ENCODE measurements around the gene CAPNS2. TPM values are rescaled to one million over a fixed set of nuclear protein-coding genes. Genes with fewer than 3 reads are reported as not detected.

CAPNS2 gene
- total RNA-seq = under 1 TPM; 0.40 to 0.70 TPM
- long read RNA-seq = 0 reads

DNA sequence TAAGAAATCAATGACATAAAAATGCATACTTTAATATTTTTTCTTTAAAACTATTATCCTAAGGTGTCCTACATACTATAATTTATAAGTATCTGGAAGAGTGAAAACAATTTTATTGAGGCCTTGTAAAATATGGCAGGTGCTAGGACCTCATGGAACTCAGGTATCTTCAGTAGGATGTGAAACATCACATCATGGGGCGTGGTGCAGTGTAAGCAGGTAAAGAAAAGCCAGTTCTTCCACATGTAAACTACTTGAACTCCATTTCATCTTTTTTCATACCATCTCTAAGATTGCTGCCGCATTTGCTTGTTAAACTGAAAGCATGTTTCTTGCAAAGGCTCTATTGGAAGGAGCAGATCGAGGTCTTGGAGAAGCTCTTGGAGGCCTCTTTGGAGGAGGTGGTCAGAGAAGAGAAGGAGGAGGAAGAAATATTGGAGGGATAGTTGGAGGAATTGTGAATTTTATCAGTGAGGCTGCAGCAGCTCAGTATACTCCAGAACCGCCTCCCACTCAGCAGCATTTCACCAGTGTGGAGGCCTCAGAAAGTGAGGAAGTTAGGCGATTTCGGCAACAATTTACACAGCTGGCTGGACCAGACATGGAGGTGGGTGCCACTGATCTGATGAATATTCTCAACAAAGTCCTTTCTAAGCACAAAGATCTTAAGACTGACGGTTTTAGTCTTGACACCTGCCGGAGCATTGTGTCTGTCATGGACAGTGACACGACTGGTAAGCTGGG lies at the start of gene CAPNS2:
CAPNS2 (plus strand) TSS at position 253 of the 744 bp plus-strand sequence; CDS start at position 326, 73 bp downstream.
- DNase-seq = no peak
- ATAC-seq = no peak
- intact Hi-C loops (cut with DNase I, micrococcal nuclease) = no loop called here

DNA sequence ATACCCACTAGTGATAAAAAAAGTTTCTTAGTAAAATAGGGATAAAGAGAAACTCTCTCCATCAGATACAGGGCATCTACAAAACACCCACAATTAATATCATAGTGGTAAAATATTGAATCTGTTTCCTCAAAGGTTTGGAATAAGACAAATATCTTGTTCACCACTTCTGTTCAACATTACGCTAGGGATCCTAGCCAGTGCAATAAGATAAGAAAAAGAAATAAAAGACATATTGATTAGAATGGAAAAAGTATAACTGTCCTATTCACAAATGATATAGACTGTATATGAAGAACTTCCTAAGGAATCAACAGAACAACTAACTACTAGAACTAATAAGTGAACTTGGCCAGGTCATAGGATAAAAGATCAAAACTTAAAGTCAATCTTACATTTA lies 44.7 kb upstream of the CAPNS2 start:
- intact Hi-C loops (cut with DNase I, micrococcal nuclease) = no loop called here
- ATAC-seq (no peak), DNase-seq (no peak)

DNA sequence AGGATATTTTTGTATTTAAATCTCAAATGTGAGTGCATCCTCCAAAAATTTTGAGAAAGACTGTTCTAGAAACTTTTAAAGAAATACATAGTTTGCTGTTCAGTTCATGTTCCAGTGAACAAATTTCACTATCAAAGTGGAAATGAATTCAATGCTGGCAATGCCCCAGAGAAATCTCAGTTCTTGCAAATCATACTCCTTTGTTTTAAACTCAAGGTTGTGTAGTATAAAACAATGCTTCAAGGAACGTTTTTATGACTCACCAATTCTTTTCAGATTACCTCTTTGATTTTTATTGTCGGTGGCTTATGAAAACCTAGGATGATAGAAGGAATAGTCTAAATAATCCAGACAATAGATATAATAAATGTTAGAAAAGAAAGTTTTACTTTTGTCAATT lies 40.0 kb upstream of the CAPNS2 start:
- ATAC-seq (peak; percentile 27), DNase-seq (no peak)
- intact Hi-C loops (cut with DNase I, micrococcal nuclease) = no loop called here

DNA sequence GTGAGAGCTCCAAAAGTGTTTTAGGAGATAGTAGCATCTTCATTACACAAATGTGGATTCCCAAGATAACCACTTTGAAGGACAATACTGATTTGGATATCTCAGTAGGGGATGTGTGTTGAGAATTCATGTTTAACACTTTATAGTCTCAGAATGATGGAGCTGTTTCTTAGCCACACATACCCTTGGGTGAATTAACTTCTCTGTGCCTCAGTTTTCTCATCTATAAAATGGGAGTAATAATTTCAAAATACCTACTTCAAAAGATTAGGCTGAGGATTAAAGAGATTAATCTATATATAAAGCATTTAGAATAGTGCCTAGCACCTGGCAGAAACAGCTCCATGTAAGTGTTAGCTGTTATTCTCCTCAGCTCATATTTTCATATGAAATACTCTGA lies 38.6 kb upstream of the CAPNS2 start:
- ATAC-seq = no peak
- no peak for DNase-seq
- intact Hi-C loops (cut with DNase I, micrococcal nuclease) = no loop called here

DNA sequence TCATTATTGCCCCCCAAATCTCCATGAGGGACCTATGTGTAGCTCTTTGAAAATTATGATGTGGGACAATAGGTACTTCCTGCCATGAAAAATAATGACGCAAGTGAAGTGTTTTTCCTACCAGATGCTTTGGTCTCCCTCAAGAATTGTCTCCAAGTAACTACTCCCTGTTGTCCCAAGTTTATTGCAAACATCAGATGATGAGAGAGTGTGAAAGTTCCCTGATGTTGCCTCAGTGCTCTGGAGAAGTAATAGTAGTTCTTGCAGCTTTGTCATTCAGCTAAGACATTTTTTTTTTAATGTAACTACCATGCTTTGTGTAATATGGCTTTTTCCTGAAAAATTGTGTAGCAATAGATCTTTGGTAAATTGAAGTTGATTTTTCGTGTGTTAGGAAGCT lies 37.5 kb upstream of the CAPNS2 start:
- DNase-seq (no peak), ATAC-seq (peak; percentile 13)
- intact Hi-C loops (cut with DNase I, micrococcal nuclease) = no loop called here

DNA sequence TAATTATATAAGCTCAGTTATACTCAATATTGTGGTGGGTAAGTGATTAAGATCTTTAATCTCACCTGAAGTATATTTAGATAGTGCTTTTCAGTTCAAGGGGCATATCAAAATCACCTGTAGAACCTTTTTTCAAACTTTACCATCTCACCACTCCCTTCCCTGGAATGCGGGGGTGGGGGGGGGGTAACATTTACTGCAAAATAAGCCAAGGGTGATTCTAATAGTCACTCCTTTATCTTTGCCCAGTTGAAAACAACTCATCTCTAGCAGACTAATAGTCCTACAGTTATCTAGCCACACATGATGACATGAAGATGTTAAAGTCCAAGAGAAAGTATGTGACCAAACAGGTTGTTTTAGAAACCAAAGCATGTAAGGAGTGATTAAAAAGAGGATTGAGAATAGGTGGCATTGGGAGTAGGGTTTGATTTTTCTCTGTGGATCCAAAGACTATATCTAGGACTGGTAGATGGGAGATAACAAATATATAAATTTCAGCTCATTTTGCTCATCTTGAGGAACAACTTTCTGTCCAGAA lies 36.1 kb upstream of the CAPNS2 start:
- ATAC-seq (peak; percentile 34), DNase-seq (no peak)
- intact Hi-C loops (cut with DNase I, micrococcal nuclease) = no loop called here

DNA sequence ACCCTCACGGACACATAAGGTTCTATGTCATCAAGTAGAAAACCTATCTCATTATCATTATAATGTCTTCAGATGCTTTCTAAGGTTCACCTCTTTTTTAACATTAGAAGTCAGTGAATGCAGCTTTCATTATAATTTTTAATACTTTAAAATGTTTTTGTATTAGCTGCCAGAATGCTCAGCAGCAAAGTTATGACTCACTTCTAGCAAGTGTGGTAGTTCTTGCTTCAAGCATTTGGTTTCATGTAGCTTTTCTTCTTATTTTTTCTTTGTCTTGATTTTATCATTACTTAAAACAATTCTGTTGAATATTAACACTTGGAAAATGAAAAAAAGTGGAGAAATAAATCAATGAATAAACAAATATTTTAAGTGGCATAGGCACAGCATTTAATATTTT lies 34.3 kb upstream of the CAPNS2 start:
- intact Hi-C loops (cut with DNase I, micrococcal nuclease) = no loop called here
- DNase-seq (no peak), ATAC-seq (no peak)

DNA sequence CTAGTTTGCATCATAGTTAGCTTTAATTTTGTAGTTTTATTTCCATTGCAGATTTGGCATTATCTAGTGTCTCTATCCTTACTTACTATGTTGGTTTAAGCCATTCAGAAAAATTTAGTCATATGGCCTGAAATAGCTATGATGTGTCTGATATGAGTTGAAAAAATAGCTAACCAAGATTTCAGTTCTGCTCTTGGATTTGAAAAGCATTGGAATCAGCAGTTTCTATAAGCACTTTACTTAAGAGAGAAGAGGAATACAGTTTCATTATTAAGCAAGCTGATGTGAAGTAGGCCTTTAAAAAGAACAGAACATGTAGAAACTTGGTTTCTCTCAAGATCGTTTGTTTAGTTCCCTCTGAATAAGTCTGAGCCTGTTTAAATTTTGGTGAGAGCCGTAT lies 31.7 kb upstream of the CAPNS2 start:
- intact Hi-C loops (cut with DNase I, micrococcal nuclease) = no loop called here
- DNase-seq = no peak
- ATAC-seq = no peak

DNA sequence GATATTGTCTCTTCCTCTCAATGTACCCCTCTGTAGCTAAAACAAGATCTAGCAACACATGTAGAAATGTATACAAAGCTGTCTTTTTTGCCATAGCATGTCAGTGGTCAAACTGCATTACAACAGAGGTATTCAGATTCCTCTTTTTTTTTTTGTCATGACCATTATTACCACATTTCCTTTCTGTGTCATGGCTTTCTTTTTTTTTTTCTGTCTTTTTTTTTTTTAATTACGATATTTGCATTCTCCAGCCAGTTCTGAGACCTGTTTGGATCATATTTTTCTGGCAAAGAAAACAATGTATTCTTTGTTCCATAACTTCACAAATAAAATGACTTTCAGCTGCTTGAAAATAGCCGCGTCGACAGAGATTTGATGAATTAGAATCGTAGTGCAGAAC lies 27.4 kb upstream of the CAPNS2 start:
- no peak for DNase-seq
- intact Hi-C loops (cut with DNase I, micrococcal nuclease) = no loop called here
- ATAC-seq = no peak

DNA sequence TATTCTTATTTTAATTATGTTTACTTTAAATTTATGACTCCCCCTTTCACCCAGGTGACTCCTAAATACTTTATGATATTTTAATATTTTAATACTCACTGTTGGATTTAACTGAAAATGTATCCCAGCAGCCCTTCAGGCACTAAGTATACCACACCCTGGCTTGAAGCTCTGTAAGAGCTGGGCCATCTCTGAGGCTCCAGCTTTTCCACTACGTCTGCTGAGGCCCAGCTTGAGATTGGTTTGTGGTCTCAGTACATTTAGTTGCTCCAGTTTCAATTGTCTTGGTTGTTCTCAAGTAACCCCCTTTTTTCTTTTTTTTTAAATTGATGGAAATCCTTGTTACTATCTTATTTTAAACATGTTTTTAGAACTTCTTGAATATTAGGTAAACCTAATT lies 27.0 kb upstream of the CAPNS2 start:
- intact Hi-C loops (cut with DNase I, micrococcal nuclease) = no loop called here
- ATAC-seq (no peak), DNase-seq (no peak)

DNA sequence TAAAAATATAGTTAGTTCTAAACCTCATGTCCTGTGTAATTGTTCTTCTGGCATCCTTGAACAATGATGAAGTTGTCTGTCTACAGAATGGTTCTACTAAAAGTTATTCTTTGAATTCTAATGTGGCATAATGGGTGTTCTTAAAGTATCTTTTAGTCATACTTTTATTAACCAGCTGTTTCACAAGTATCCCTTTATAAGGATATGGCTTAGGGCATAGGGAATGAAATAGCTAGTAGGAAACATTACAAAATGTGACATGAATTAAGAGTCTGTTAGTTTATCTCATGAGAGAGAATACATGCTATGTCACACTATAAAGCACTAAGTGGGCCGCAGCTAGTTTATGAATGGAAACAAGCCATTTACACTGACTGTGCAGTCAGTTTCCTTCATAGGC lies 26.3 kb upstream of the CAPNS2 start:
- intact Hi-C loops (cut with DNase I, micrococcal nuclease) = loop anchor here in 1 of 2 donors (5.0 kb wide), 2 partner anchors 43 to 73 kb away; no protein-coding TSS in a partner anchor
- no peak for ATAC-seq

DNA sequence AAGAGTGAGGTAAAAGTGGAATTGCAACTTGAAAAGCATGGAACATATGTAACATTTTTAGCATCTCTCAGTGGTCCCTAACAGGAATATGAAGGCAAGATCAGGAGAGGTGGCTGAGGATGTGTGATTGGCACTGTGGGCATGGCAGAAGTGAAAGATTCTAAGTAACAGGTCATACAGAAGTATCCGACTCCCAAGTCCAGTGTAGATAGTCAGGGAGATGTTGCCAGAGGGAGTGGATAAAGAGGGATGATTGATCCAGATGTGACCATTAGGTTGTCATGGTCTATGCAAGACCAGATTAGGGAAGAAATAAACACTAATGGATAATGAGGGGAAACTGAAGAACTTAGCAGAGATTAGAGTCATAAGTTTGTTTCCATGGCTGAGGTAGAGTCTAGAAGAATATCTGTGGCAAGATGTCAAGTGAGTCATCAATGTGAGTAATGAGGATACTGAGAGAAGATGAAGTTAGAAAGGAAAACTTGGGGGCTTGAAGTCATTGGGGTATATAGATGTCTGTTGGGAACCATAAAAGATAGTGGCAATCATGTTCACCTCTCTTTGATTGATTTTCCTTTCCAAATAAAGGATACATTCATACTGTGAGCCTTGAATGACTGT lies 23.9 kb upstream of the CAPNS2 start:
- DNase-seq (no peak), ATAC-seq (no peak)
- intact Hi-C loops (cut with DNase I, micrococcal nuclease) = loop anchor here in 1 of 2 donors (5.0 kb wide), 2 partner anchors 45 to 75 kb away; no protein-coding TSS in a partner anchor

More for the DNA sequence above, 26.3 kb upstream of the CAPNS2 start:
- no peak for DNase-seq

DNA sequence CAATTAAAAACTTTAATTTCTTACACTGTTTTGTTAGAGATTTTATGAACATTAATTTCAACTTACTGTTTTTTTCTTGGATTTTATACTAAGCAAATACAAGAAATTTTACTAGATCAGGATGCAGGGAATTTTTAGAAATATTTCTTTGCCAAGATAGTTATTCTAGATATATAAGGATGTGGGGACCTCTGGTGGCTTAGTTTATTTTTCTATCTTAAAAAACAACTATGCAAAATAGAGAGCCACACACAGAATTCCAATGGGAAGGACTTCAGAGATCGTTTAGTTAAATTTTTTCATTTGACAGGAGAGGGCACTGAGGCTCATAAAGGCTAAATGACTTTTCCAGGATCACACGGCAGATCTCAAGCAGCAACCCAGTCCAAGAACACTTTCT lies 23.0 kb upstream of the CAPNS2 start:
- intact Hi-C loops (cut with DNase I, micrococcal nuclease) = loop anchor here in 1 of 2 donors (5.0 kb wide), 2 partner anchors 46 to 76 kb away; no protein-coding TSS in a partner anchor
- no peak for DNase-seq
- ATAC-seq = peak; percentile 38

DNA sequence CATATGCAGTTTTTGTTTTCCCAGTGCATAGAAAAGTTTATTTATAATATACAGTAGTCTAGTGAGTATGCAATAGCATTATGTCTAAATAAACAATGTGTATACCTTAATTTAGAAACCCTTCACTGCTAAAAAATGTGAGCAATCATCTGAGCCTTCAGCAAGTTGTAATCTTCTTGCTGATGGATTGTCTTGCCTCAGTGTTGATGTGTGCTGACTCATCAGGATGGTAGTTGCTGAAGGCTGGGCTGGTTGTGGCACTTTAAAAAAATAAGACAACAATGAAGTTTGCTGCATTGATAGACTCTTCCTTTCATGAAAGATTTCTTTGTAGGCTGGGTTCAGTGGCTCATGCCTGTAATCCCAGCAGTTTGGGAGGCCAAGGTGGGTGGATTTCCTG lies 13.9 kb upstream of the CAPNS2 start:
- intact Hi-C loops (cut with DNase I, micrococcal nuclease) = no loop called here
- no peak for DNase-seq
- ATAC-seq = no peak

DNA sequence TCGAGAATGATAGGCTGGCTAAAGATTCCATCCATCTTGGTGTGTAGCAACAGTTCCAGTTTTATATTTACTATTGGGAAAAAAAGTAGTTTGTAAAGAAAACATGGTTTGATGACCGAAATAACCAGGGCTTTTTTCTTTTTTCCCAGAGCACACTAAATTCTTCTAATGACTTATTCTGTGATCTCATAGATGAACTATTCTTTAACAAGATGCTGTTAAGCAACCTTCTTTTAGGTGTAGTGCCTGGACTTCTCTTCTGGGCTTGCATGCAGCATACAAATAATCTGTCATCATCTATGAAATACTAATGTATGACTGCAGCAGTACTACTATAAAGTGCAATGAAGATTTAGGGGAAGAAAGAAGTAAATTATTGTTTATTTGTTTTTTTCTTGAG lies 11.0 kb upstream of the CAPNS2 start:
- intact Hi-C loops (cut with DNase I, micrococcal nuclease) = no loop called here
- DNase-seq (no peak), ATAC-seq (no peak)

DNA sequence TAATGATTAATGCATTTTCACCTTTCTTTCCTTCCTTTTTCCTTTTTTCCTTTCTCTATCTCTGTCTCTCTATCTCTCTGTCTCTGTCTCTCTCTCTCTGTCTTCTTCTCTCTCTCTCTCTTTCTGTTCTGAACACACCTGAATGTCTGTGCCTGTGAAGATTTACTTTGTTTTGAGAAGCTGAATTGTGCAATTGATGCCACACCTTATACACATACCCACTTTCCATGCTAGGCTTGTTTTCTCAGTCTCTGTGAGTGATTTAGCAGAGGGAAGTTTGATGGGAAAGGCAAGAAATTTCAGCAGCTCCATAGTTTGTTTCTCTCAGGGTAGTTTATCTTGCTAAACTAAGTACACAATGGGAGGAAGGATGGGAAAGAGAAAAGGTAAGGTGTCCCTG lies 9.3 kb upstream of the CAPNS2 start:
- peak; percentile 69 for ATAC-seq
- intact Hi-C loops (cut with DNase I, micrococcal nuclease) = no loop called here
- no peak for DNase-seq

DNA sequence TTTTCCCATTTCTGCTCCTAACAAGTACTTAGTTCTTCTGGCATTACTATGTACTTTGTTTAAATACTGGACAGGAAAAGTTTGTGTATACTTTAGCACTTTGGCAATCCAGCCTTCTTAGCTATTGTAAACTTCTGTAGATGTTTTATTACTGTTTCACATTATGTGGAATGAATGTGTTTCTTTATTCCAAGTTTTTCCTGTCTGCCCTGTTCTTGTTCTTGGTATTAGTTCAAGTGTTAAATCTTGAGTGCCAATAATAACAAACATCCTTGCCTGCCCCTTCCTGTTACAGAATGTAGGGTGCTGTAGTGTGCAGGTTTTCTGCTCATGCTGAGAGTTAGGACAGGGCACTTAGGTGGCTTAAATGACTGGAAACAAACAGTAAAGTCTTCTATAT lies 7.3 kb upstream of the CAPNS2 start:
- ATAC-seq (peak; percentile 81), DNase-seq (no peak)
- intact Hi-C loops (cut with DNase I, micrococcal nuclease) = no loop called here

DNA sequence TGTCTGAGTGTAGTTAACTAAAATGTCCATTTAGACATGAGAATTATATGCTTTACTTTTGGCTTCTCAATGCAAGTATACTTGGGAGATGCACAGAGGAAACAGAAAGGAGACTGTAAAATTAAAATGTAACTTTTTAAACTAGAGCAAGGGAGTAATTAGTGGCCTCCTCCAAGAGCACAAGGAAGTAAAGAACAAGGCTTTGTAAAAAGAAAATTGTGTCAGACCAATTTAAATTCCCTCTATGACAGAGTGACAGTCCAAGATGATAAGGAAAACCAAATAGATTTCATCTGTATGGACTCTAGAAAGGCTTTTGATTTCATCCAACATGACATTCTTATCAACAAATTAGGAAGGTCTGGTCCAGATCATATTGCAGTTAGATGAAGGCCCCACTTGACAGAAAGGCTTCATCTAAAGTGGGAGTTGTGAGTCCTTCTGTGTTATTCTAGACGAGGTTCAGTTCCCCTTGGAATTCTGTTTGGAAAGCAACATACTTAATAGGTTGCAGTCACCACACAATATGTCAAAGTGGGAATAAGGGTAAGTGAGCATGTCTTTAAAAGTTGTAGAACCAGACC lies 6.5 kb upstream of the CAPNS2 start:
- DNase-seq (no peak), ATAC-seq (peak; percentile 62)
- intact Hi-C loops (cut with DNase I, micrococcal nuclease) = no loop called here

DNA sequence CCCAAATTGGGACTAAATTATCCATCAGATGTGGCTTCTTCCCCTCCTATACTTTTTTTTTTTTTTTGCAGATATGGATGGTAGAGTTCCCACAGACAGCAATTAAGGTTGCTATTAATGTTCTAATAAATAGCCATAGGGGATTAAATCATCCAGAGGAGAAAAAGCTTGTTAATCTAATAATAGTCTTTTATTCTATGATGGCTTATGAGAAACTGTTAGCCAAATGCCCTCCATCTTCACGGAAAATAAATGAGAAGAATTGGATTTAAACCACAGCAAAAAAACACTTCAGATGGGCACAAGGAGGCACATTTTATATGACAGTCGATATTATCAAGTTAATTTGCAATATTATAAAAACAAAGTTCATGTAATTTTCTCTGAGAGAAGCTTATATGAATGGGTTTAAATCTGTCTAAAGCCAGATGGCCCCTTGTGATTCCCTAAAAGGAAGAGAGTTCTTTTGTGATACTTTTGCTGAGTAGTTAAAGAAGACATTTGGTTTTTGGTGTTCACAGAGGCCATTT lies 5.1 kb upstream of the CAPNS2 start:
- DNase-seq = no peak
- no peak for ATAC-seq
- intact Hi-C loops (cut with DNase I, micrococcal nuclease) = no loop called here

DNA sequence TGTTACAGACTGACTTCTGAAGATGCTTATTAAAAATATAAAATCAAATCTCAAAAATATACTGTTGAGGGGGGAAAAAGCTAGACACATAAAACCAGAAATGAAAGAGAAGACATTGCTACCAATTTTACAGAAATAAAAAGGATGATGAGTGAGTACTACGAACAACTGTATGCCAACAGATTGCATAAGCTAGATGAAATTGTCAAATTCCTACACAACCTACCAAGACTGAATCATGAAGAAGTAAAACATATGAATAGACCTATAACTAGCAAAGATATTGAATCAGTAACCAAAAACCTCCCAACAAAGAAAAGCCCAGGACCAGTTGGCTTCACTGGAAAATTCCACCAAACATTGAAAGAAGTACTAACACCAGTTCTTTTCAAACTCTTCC lies 3.5 kb upstream of the CAPNS2 start:
- intact Hi-C loops (cut with DNase I, micrococcal nuclease) = no loop called here
- DNase-seq (no peak), ATAC-seq (no peak)
